T-helper 9 cell (primary cell): ENCODE measurements around the gene FAT4.

Experiments
- DNase-seq: peaks from one replicate; pipeline ENCODE4 v3.0.0-alpha.2; 2020
- total RNA-seq, 2 donors: gene quantifications; one replicate each; lab custom pipeline; 2026; lab: John Stamatoyannopoulos, UW

FAT4 gene, protein sequence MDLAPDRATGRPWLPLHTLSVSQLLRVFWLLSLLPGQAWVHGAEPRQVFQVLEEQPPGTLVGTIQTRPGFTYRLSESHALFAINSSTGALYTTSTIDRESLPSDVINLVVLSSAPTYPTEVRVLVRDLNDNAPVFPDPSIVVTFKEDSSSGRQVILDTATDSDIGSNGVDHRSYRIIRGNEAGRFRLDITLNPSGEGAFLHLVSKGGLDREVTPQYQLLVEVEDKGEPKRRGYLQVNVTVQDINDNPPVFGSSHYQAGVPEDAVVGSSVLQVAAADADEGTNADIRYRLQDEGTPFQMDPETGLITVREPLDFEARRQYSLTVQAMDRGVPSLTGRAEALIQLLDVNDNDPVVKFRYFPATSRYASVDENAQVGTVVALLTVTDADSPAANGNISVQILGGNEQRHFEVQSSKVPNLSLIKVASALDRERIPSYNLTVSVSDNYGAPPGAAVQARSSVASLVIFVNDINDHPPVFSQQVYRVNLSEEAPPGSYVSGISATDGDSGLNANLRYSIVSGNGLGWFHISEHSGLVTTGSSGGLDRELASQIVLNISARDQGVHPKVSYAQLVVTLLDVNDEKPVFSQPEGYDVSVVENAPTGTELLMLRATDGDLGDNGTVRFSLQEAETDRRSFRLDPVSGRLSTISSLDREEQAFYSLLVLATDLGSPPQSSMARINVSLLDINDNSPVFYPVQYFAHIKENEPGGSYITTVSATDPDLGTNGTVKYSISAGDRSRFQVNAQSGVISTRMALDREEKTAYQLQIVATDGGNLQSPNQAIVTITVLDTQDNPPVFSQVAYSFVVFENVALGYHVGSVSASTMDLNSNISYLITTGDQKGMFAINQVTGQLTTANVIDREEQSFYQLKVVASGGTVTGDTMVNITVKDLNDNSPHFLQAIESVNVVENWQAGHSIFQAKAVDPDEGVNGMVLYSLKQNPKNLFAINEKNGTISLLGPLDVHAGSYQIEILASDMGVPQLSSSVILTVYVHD (N-terminal part only)
- 0 to 0.21 reads per million in 2 donors for total RNA-seq

- no peak for DNase-seq
These were observed at the start of gene FAT4 for GRCh38 chr4:125314676-125315575. Gene FAT4, plus strand, starts transcription at chr4:125314955. Its CDS starts 1,457 bp downstream, at chr4:125316412.

DNA sequence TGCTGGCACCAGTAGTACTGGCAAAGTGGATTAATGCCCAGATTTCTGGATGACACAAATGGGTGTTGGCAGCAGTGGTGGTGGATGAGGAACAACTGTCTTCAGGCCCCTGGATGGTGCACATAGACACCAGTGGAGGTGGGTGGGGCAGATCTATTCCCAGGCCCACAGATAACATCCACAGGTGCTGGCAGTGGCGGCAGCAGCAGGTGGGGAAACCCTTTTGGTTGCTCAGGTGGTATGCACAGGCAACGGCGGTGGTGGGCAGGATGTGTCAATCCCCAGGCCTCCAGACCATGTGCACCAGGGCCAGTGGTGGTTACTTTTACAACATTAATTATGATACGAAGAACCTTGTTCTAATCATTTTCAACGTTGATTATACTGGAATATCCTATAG is 48.9 kb upstream of the FAT4 start:
- DNase-seq, result no peak

DNA sequence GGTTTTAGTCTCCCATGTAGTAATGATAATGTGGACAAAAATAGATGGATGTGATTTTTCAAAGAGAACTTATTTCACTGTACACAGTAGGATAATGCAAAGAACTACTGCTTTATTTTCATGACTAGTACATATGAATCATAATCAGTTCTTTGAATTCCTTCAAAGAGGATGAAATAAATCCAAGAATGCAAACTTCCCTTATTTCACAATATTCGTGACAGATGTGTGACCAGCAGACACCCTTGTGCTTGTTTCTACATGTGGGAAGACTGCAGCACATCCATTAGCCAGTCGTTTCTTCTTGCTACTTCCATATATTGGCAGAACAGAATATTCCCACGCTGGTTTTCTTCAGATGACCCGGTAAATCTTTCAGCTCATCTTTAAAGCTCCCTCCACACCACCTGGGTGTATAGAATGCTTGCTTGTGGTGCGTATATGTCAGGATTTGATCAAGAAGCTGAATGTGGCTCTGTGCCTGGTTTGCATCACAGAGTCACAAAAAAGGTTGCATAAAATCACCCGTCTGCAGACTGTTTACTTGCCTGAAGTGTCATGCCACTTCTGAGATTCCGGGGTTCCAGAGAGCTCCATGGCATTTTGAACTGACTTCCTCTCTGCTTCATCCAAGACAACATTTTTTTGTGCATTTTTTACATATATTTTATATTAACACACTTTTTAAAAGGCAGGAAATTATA is 47.7 kb upstream of the FAT4 start:
- DNase-seq, result no peak

DNA sequence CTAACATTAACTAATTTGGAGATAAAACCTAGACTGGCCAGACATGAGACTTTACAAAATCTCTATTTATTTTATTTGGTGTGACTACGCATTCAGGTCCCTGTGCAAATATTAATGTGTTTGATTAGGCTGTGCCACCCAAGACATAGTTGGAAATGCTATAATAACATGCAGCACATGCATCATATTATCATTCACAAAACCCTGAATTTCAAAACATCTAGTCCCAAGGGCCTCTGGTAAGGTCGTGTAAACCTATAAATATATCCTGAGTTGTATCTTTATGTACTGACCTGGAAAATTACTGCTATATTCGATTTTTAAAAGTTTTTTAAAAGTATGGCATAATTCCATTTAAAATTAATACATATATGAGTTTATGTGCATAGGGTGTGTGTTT is 47.1 kb upstream of the FAT4 start:
- DNase-seq, result no peak

- DNase-seq, result no peak
These were observed 46.5 kb upstream of the FAT4 start for GRCh38 chr4:125268068-125268755.

- no peak for DNase-seq
These were observed 37.9 kb upstream of the FAT4 start for GRCh38 chr4:125276811-125277210.

DNA sequence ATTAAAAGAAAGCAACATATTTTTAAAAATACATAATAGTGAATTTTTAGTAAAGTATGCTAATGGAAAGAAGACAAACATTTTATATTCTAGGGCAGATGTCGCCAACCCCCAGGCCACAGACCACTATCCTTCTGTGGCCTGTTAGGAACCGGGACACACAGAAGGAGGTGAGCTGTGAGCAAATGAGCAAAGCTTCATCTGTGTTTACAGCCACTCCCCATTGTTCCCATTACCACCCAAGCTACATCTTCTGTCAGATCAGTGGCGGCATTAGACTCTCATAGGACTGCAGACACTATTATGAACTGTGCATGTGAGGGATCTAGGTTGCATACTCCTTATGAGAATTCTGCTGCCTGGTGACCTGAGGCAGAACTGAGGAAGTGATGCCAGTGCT is 37.0 kb upstream of the FAT4 start:
- DNase-seq, result no peak

GRCh38 chr4:125280892-125281403 is 33.8 kb upstream of the FAT4 start:
- no peak for DNase-seq

GRCh38 chr4:125283707-125284279 is 31.0 kb upstream of the FAT4 start:
- DNase-seq, result no peak

DNA sequence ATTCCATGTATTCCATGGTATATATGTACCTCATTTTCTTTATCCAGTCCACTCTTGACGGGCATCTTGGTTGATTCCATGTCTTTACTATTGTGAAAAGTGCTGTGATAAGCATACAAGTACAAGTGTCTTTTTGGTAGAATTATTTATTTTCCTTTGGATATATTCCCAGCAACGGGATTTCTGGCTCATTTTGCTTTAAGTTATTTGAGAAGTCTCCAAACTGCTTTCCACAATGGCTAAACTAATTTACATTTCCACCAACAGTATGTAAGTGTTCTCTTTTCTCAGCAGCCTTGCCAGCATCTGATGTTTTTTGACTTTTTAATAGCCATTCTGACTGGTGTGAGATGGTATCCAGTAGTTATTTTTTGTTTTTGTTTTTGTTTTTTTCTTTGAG is 17.6 kb upstream of the FAT4 start:
- no peak for DNase-seq

- DNase-seq, result no peak
These were observed 11.7 kb upstream of the FAT4 start for GRCh38 chr4:125303058-125303457.

GRCh38 chr4:125303821-125304220 is 10.9 kb upstream of the FAT4 start:
- DNase-seq, result no peak

DNA sequence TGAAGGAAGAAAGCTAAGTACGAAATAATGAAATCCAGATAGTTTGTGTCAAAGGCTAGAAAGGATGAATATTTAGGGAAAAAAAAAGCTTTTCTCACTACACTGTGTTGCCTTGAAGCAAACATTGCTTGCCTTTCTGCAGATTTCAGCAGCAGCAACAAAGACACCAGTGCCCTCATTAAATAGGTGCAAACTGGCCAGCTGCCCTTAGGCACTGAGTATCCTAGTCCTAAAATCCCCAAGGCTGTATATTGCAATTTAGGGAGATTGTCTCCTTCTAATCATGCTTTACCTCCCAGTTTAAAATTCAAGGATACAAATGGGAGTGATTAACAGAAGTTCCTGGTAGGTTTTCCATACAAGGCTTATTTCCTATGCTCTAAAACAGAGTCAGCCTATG is 8.6 kb upstream of the FAT4 start:
- DNase-seq, result no peak

- DNase-seq, result no peak
These were observed 8.2 kb upstream of the FAT4 start for GRCh38 chr4:125306533-125306932.

DNA sequence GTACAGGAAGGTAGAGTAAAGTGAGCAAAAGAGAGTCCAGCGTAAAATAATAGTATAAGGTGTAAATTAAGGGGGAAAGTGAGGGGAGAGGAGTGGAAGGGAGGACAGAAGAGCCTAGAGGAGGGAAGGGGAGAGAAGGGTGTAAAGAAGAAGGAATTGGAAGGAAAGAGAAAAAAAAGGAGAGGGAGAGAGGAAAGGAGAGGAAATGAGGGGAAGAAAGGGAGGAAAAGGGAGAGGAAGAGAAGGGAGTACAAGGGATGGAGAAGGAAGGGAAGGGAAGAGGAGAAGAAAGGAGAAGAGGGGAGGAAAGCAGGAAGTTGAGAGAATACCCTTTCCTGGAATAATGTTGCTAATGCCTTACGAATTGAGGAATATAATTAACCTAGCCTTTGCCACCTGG is 3.3 kb upstream of the FAT4 start:
- no peak for DNase-seq

DNA sequence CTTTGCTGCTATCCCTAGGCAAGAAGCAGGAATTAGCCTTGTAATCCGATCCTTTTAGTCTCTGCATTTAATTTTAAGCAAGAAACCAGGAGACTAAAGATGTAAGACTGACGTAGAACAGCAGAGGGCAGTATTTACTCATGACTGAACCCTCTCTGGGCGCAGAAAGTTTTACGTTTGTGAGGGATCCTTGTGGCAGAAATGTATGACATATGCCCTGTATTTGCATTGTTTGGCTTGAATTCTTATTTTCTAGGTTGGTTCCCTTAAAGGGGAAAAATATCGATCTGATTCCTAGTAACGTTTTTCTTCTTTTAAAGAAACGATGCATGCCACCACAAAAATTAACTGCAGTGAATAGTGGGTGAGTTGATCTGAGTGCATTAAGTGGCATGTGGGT is 1.3 kb upstream of the FAT4 start:
- no peak for DNase-seq

GRCh38 chr4:125313989-125314667 is 627 bp upstream of the FAT4 start:
- no peak for DNase-seq

- DNase-seq, result no peak
These were observed 1.0 kb downstream of the FAT4 start for GRCh38 chr4:125315576-125316400.

- DNase-seq, result no peak
These were observed 1.6 kb downstream of the FAT4 start for GRCh38 chr4:125316401-125316790.
